Keratinocyte (primary cell): ENCODE data around the gene ATP11A. TPM values are rescaled to one million over a fixed set of nuclear protein-coding genes. Genes with fewer than 3 reads are reported as not detected.
A peak's percentile ranks its signal among the peaks of the same experiment; 100 is the strongest.

ENCODE experiments used
- DNase-seq: peaks from one replicate; pipeline ENCODE4 v3.0.0-alpha.2; 2011; ENCODE audit warnings: low read depth, missing footprints, low spot score
- FAIRE-seq: peaks from 2 replicates; lab custom pipeline; 2011; peaks lifted over from hg19 to GRCh38; lab: Jason Lieb, UNC
- H2AFZ ChIP-seq: 2 replicates; pipeline ENCODE4 v1.6.0; 2012; ENCODE audit warnings: low read length, control low read depth, inconsistent platforms; ENCODE audit not compliant: control insufficient read depth
- H3K27ac ChIP-seq: 2 replicates; pipeline ENCODE4 v1.5.1; 2011; ENCODE audit warnings: low read length; ENCODE audit not compliant: control insufficient read depth, insufficient read depth
- H3K27me3 ChIP-seq: 3 replicates; pipeline ENCODE4 v1.6.0; 2011; ENCODE audit warnings: low read length; ENCODE audit not compliant: control insufficient read depth, insufficient read depth; ENCODE audit errors: extremely low read depth
- H3K36me3 ChIP-seq, 2 experiments: 2 replicates in 1 of 2; 3 replicates in 1 of 2; pipeline ENCODE4 v1.5.1; 2011; ENCODE audit warnings: low read length in 2 of 2, mild to moderate bottlenecking in 1 of 2; ENCODE audit not compliant: control insufficient read depth in 2 of 2, insufficient read depth in 2 of 2; ENCODE audit errors: extremely low read depth in 1 of 2
- H3K4me1 ChIP-seq: 3 replicates; pipeline ENCODE4 v1.5.1; 2011; ENCODE audit warnings: low read length; ENCODE audit not compliant: control insufficient read depth, insufficient read depth; ENCODE audit errors: extremely low read depth
- H3K4me2 ChIP-seq: 3 replicates; pipeline ENCODE4 v1.6.0; 2011; ENCODE audit warnings: low read depth, low read length; ENCODE audit not compliant: control insufficient read depth, insufficient read depth; ENCODE audit errors: extremely low read depth
- H3K4me3 ChIP-seq, 3 experiments: fragments of 200-600 bp in 1 of 3; sonication (generic) in 1 of 3; 2 replicates in 2 of 3; 3 replicates in 1 of 3; pipeline ENCODE4 v1.5.1; 2011 to 2016; ENCODE audit warnings: low read length in 3 of 3, mild to moderate bottlenecking in 3 of 3, control low read depth in 2 of 3, inconsistent platforms in 1 of 3, low read depth in 1 of 3, mixed read lengths in 1 of 3, mixed run types in 1 of 3, moderate library complexity in 1 of 3; ENCODE audit not compliant: control insufficient read depth in 2 of 3, insufficient read depth in 2 of 3; ENCODE audit errors: extremely low read depth in 1 of 3
- H3K79me2 ChIP-seq: 2 replicates; pipeline ENCODE4 v1.6.0; 2012; ENCODE audit warnings: low read length; ENCODE audit not compliant: control insufficient read depth, insufficient read depth
- H3K9ac ChIP-seq: 3 replicates; pipeline ENCODE4 v1.6.0; 2011; ENCODE audit warnings: low read length; ENCODE audit not compliant: control insufficient read depth, insufficient read depth; ENCODE audit errors: extremely low read depth
- H3K9me1 ChIP-seq: 3 replicates; pipeline ENCODE4 v1.6.0; 2011; ENCODE audit warnings: low read length; ENCODE audit not compliant: control insufficient read depth, insufficient read depth; ENCODE audit errors: extremely low read depth
- H3K9me3 ChIP-seq: 2 replicates; pipeline ENCODE4 v1.5.1; 2012; ENCODE audit warnings: low read depth, low read length; ENCODE audit not compliant: control insufficient read depth
- H4K20me1 ChIP-seq: 3 replicates; pipeline ENCODE4 v1.6.0; 2011; ENCODE audit warnings: low read length; ENCODE audit not compliant: control insufficient read depth, insufficient read depth; ENCODE audit errors: extremely low read depth
- EZH2 ChIP-seq: IDR thresholded peaks from one replicate; pipeline ENCODE4 v1.6.1; 2012; ENCODE audit warnings: inconsistent platforms, mild to moderate bottlenecking, low read length, moderate library complexity
- dilution Hi-C: fragments of 300-500 bp; cut with MboI; formaldehyde crosslinking; loops from one replicate; pipeline ENCODE4 v1.7.0; 2020; ENCODE audit warnings: low sequenced_read_pairs; ENCODE audit not compliant: extremely low pct_ligation_motif_present
- polyA plus RNA-seq, 5 experiments: library from polyadenylated mRNA; depleted of rRNA in 3 of 5; stranded (reverse) in 3 of 5; stranded (forward) in 1 of 5; unstranded in 1 of 5; fragments of >200 nt; gene quantifications; 1 replicate in 1 of 5; 2 replicates in 3 of 5; 3 replicates in 1 of 5; pipeline versions ENCODE4 v1.2.1 to v1.2.3, GENCODE V29; 2011 to 2012; ENCODE audit warnings: missing spikeins in 2 of 5, low read depth in 1 of 5, low replicate concordance in 1 of 5
- TF ChIP-seq, protein P1 (sequence below), 3 experiments: IDR thresholded peaks in 1 of 3; conservative IDR thresholded peaks in 1 of 3; optimal IDR thresholded peaks in 1 of 3; 2 replicates in 2 of 3; 3 replicates in 1 of 3; pipeline versions ENCODE3 to v1.5.1; 2011; ENCODE audit warnings: low read length in 3 of 3, mild to moderate bottlenecking in 3 of 3, moderate library complexity in 2 of 3, control low read depth in 1 of 3, inconsistent platforms in 1 of 3; ENCODE audit not compliant: insufficient read depth in 2 of 3; ENCODE audit errors: extremely low read depth in 1 of 3

The ATP11A gene
- polyA plus RNA-seq, 1 donor (not counting 4 experiments of a cell fraction or from before 2014, with no cell fraction given): 4.3 TPM

DNA sequence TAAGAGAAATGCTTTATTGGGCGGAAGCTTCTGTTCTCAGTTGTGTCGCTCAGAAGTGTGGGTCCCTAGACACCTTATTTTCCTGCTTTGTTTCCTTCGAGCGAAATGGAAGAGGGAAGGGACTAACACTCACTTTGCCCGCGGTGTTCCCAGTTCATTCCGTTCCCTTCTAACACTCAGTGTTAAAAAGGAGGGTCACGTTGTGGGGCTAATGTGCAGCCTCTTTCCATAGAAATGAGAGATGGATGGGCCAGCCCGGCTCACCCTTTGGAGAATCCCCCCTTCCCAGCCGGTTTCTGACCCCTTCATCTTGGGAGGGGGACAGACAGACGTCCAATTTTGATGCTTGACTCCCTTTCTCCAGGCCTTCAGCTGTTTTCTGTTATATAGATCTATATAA is 2.3 kb downstream of the ATP11A start:
- H3K9me3 ChIP-seq: no peaks in the 10 kb centered on the region
- dilution Hi-C loops: no loop called here
- no peaks in the 10 kb centered on the region for H3K36me3 ChIP-seq
- H3K4me3 ChIP-seq: no peak overlapping the region
- H3K9me1 ChIP-seq: no peaks in the 10 kb centered on the region
- peaks cover 30% of the 10 kb centered on the region for H3K79me2 ChIP-seq
- peaks cover 16% of the 10 kb centered on the region for H3K4me1 ChIP-seq
- FAIRE-seq: peak; percentile 9
- no peak overlapping the region for H3K9ac ChIP-seq
- no peaks in the 10 kb centered on the region for H3K27me3 ChIP-seq
- H3K4me2 ChIP-seq: peak overlapping the region; percentile 80
- no peak overlapping the region for H3K27ac ChIP-seq
- no peak overlapping the region for H2AFZ ChIP-seq
- H4K20me1 ChIP-seq: no peaks in the 10 kb centered on the region
- DNase-seq: no peak
- no peak for TF ChIP-seq EZH2
- TF ChIP-seq, protein P1, sequence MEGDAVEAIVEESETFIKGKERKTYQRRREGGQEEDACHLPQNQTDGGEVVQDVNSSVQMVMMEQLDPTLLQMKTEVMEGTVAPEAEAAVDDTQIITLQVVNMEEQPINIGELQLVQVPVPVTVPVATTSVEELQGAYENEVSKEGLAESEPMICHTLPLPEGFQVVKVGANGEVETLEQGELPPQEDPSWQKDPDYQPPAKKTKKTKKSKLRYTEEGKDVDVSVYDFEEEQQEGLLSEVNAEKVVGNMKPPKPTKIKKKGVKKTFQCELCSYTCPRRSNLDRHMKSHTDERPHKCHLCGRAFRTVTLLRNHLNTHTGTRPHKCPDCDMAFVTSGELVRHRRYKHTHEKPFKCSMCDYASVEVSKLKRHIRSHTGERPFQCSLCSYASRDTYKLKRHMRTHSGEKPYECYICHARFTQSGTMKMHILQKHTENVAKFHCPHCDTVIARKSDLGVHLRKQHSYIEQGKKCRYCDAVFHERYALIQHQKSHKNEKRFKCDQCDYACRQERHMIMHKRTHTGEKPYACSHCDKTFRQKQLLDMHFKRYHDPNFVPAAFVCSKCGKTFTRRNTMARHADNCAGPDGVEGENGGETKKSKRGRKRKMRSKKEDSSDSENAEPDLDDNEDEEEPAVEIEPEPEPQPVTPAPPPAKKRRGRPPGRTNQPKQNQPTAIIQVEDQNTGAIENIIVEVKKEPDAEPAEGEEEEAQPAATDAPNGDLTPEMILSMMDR (optimal IDR thresholded peaks at IDR 0.05 in 1 of 3, IDR thresholded peaks at IDR 0.05 in 1 of 3, conservative IDR thresholded peaks at IDR 0.05 in 1 of 3; ENCODE audit: extremely low read depth in 1 of 3, insufficient read depth in 2 of 3, low read length in 3 of 3): no peak

DNA sequence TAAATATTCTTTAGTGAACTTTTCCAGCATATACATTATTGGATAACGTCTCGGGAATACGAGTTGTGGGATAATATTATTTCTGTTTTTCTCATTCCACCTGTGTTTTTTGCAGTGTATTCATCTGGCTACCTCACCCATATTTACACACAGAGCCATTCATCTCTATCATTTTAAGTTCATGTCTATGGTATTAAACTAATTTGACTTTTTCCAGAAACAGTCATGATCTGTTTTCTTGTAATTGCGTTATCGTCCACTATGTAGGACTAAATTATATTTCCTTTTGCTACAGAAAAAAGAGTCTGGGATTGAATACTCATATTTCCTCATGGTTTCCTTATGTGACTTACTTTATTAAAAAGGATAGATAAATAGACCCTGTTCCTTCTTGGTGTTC is 2.7 kb downstream of the ATP11A start:
- peaks cover 31% of the 10 kb centered on the region for H3K79me2 ChIP-seq
- no peaks in the 10 kb centered on the region for H3K27me3 ChIP-seq
- H3K4me1 ChIP-seq: peaks cover 16% of the 10 kb centered on the region
- no peak overlapping the region for H3K27ac ChIP-seq
- no peaks in the 10 kb centered on the region for H3K9me1 ChIP-seq
- FAIRE-seq: no peak
- dilution Hi-C loops: no loop called here
- H3K4me3 ChIP-seq: no peak overlapping the region
- no peak for TF ChIP-seq EZH2
- TF ChIP-seq, protein P1 (optimal IDR thresholded peaks at IDR 0.05 in 1 of 3, IDR thresholded peaks at IDR 0.05 in 1 of 3, conservative IDR thresholded peaks at IDR 0.05 in 1 of 3; ENCODE audit: extremely low read depth in 1 of 3, insufficient read depth in 2 of 3, low read length in 3 of 3): no peak
- H3K36me3 ChIP-seq: no peaks in the 10 kb centered on the region
- H4K20me1 ChIP-seq: no peaks in the 10 kb centered on the region
- no peak overlapping the region for H3K4me2 ChIP-seq
- H2AFZ ChIP-seq: no peak overlapping the region
- no peaks in the 10 kb centered on the region for H3K9me3 ChIP-seq
- H3K9ac ChIP-seq: no peak overlapping the region
- DNase-seq: no peak
